GM12878 (cell line): ENCODE results near the gene ZBTB16. TPM values are rescaled to one million over a fixed set of nuclear protein-coding genes. Genes with fewer than 3 reads are reported as not detected.

Source experiments
- ATAC-seq: fragments of 200-7000 bp; cut with Tn5 transposase; 3 replicates; pipeline ENCODE4 v1.9.1; 2020; ENCODE audit warnings: mild to moderate bottlenecking, moderate library complexity
- BruUV-seq: library from RNA; stranded (reverse); fragments of 400-500 nt; replicated peaks from 2 replicates; lab custom pipeline; 2021; lab: Mats Ljungman, UMichigan
- CTCF ChIA-PET: fragments of 300-600 bp; sonication (Branson Sonifier 250); formaldehyde crosslinking; extraction: SDS; loops from one replicate; lab custom pipeline; 2021; ENCODE audit warnings: inconsistent platforms; lab: Yijun Ruan, JAX
- POLR2A ChIA-PET: fragments of 350-600 bp; formaldehyde crosslinking; extraction: SDS; loops from one replicate; lab custom pipeline; 2021; ENCODE audit warnings: inconsistent platforms; lab: Charles Lee
- RAD21 ChIA-PET: fragments of 300-600 bp; sonication (Branson Sonifier 250); formaldehyde crosslinking; loops from one replicate; lab custom pipeline; 2023; ENCODE audit warnings: antibody characterized with exemption; ENCODE audit not compliant: unreplicated experiment; lab: Charles Lee
- SMC1A ChIA-PET: fragments of 300-600 bp; sonication (Branson Sonifier 250); formaldehyde crosslinking; loops from one replicate; lab custom pipeline; 2023; ENCODE audit not compliant: unreplicated experiment, uncharacterized antibody; lab: Charles Lee
- DNase-seq: peaks from one replicate; pipeline ENCODE4 v3.0.0-alpha.2; 2011; ENCODE audit warnings: low read depth, low spot score
- FAIRE-seq: peaks from 3 replicates; lab custom pipeline; 2011; peaks lifted over from hg19 to GRCh38; lab: Jason Lieb, UNC
- H2AFZ ChIP-seq: 2 replicates; pipeline ENCODE4 v1.6.0; 2011; ENCODE audit warnings: low read depth, low read length, control low read depth; ENCODE audit not compliant: control insufficient read depth
- H3K27ac ChIP-seq: 2 replicates; pipeline ENCODE4 v1.5.1; 2011; ENCODE audit warnings: control low read depth; ENCODE audit not compliant: control insufficient read depth, insufficient read depth
- H3K27me3 ChIP-seq, 2 experiments: replicated peaks in 1 of 2; 2 replicates each; pipeline versions ENCODE4 v1.6.0 to v1.6.1; 2011; ENCODE audit warnings: low read length in 1 of 2; ENCODE audit not compliant: control insufficient read depth in 2 of 2, insufficient read depth in 2 of 2
- H3K36me3 ChIP-seq, 2 experiments: 2 replicates each; pipeline ENCODE4 v1.5.1; 2011; ENCODE audit warnings: low read length in 1 of 2; ENCODE audit not compliant: control insufficient read depth in 2 of 2, insufficient read depth in 2 of 2
- H3K4me1 ChIP-seq: 2 replicates; pipeline ENCODE4 v1.6.1; 2011; ENCODE audit warnings: mild to moderate bottlenecking, low read length, moderate library complexity, mixed read lengths; ENCODE audit not compliant: control insufficient read depth, insufficient read depth
- H3K4me2 ChIP-seq: 2 replicates; pipeline ENCODE4 v1.6.0; 2011; ENCODE audit warnings: control low read depth; ENCODE audit not compliant: control insufficient read depth, insufficient read depth
- H3K4me3 ChIP-seq: fragments of 200-600 bp; sonication (generic); 2 replicates; pipeline ENCODE4 v1.5.1; 2016
- H3K79me2 ChIP-seq: 2 replicates; pipeline ENCODE4 v1.6.0; 2011; ENCODE audit warnings: low read length; ENCODE audit not compliant: control insufficient read depth, insufficient read depth
- H3K9ac ChIP-seq: 2 replicates; pipeline ENCODE4 v1.8.0; 2011; ENCODE audit warnings: low read length, control low read depth, mixed read lengths; ENCODE audit not compliant: control insufficient read depth, insufficient read depth
- H3K9me3 ChIP-seq: replicated peaks from 3 replicates; pipeline ENCODE4 v1.5.1; 2011; ENCODE audit warnings: mild to moderate bottlenecking, low read length; ENCODE audit not compliant: control insufficient read depth, insufficient read depth
- H4K20me1 ChIP-seq: 2 replicates; pipeline ENCODE4 v1.6.0; 2011; ENCODE audit not compliant: control insufficient read depth, insufficient read depth
- ATF2 ChIP-seq: IDR thresholded peaks from 2 replicates; pipeline ENCODE4 v1.6.1; 2012; ENCODE audit warnings: low read length, inconsistent platforms
- BCL11A ChIP-seq: IDR thresholded peaks from 2 replicates; pipeline ENCODE4 v1.6.1; 2011; ENCODE audit warnings: low read depth, low read length
- CEBPZ ChIP-seq: fragments of 150-350 bp; IDR thresholded peaks from 2 replicates; pipeline ENCODE4 v1.6.1; 2016; ENCODE audit warnings: low read depth, low read length
- FOXM1 ChIP-seq: IDR thresholded peaks from 2 replicates; pipeline ENCODE4 v1.6.1; 2012; ENCODE audit warnings: low read depth, mild to moderate bottlenecking, inconsistent platforms, low read length, moderate library complexity
- HDGF ChIP-seq: fragments of 450-650 bp; IDR thresholded peaks from 2 replicates; pipeline ENCODE4 v1.6.1; 2016; ENCODE audit warnings: antibody characterized with exemption
- MYB ChIP-seq: fragments of 150-350 bp; IDR thresholded peaks from 2 replicates; pipeline ENCODE4 v1.6.1; 2014; ENCODE audit warnings: mild to moderate bottlenecking, low read depth, low read length, borderline replicate concordance
- NFXL1 ChIP-seq: fragments of 450-650 bp; IDR thresholded peaks from 2 replicates; pipeline ENCODE4 v1.6.1; 2017; ENCODE audit warnings: antibody characterized with exemption, mild to moderate bottlenecking, borderline replicate concordance
- NFYB ChIP-seq: IDR thresholded peaks from 2 replicates; pipeline ENCODE4 v1.6.1; 2011; ENCODE audit warnings: low read depth, mild to moderate bottlenecking, low read length, improper control_type of control experiment, moderate library complexity; ENCODE audit not compliant: insufficient read depth
- NRF1 ChIP-seq: conservative IDR thresholded peaks from 2 replicates; pipeline ENCODE4 v1.6.1; 2011; ENCODE audit warnings: mild to moderate bottlenecking, low read depth, low read length, improper control_type of control experiment
- SREBF1 ChIP-seq: IDR thresholded peaks from 2 replicates; pipeline ENCODE4 v1.6.1; 2012; ENCODE audit warnings: mild to moderate bottlenecking, low read length
- SREBF2 ChIP-seq: IDR thresholded peaks from 2 replicates; pipeline ENCODE4 v1.6.1; 2012; ENCODE audit warnings: mild to moderate bottlenecking, low read length
- ZBTB4 ChIP-seq: fragments of 450-650 bp; formaldehyde crosslinking; IDR thresholded peaks from 2 replicates; pipeline ENCODE4 v1.4.0; 2022; ENCODE audit warnings: mild to moderate bottlenecking, moderate library complexity
- ZNF274 ChIP-seq: IDR thresholded peaks from one replicate; pipeline ENCODE4 v1.8.0; 2011; ENCODE audit not compliant: insufficient read length, insufficient read depth
- ZNF687 ChIP-seq: fragments of 450-650 bp; IDR thresholded peaks from 2 replicates; pipeline ENCODE4 v1.6.1; 2017; ENCODE audit warnings: mild to moderate bottlenecking, moderate library complexity
- WGBS: methylation state at CpG from one replicate; pipeline ENCODE4 v1.1.6; 2016; ENCODE audit warnings: low lambda C conversion rate; ENCODE audit not compliant: insufficient replicate concordance, insufficient coverage; ENCODE audit errors: missing lambda C conversion rate; 5-methylcytosine and 5-hydroxymethylcytosine counted together
- in situ Hi-C: fragments of 300-500 bp; cut with MboI; formaldehyde crosslinking; loops from 9 replicates; pipeline ENCODE4 v1.14.3; 2018; ENCODE audit warnings: mixed read lengths
- intact Hi-C: fragments of 100-400 bp; cut with micrococcal nuclease; formaldehyde crosslinking; loops from one replicate; pipeline ENCODE4 v1.14.2; 2022; ENCODE audit not compliant: unreplicated experiment
- polyA plus RNA-seq, 11 experiments: library from polyadenylated mRNA; depleted of rRNA in 4 of 11; unstranded in 6 of 11; stranded (reverse) in 5 of 11; fragments of >200 nt; fragmentation: Nextera tagmentation in 4 of 11; fragmentation: Illumina TruSeq in 1 of 11; extraction: Ambion mirVana in 4 of 11; extraction: Trizol in 1 of 11; gene quantifications; 1 replicate in 1 of 11; 2 replicates in 10 of 11; pipeline versions ENCODE4 v1.2.1 to v1.2.3, GENCODE V29; 2011 to 2016; ENCODE audit warnings: inconsistent platforms in 2 of 11, missing spikeins in 2 of 11, low read depth in 1 of 11
- total RNA-seq, 4 experiments: library from RNA; depleted of rRNA in 3 of 4; stranded (reverse); fragments of >200 nt in 3 of 4; fragmentation: Illumina TruSeq in 1 of 4; extraction: Trizol in 1 of 4; gene quantifications; 2 replicates each; pipeline versions ENCODE4 v1.2.1 to v1.2.3, GENCODE V29; 2013 to 2021

ZBTB16 gene
- total and polyA plus RNA-seq, 10 of the 15 experiments (the other 5 are each of a cell fraction or from before 2014, with no cell fraction given): 0.38 TPM; not detected in 9

GRCh38 chr11:114058871-114059277, 637 bp upstream of the ZBTB16 start:
- in situ Hi-C loops: no loop called here
- no peak overlapping the region for H3K4me2 ChIP-seq
- no peak for DNase-seq
- H3K9me3 ChIP-seq: no peaks in the 10 kb centered on the region
- H3K9ac ChIP-seq: no peak overlapping the region
- 9% methylated on average over 25 of the region's 25 CpGs for WGBS
- no peak for FAIRE-seq
- H3K79me2 ChIP-seq: no peaks in the 10 kb centered on the region
- H3K36me3 ChIP-seq: no peaks in the 10 kb centered on the region
- H4K20me1 ChIP-seq: no peaks in the 10 kb centered on the region
- H3K27ac ChIP-seq: no peak overlapping the region
- CTCF ChIA-PET: no interaction called here
- RAD21 ChIA-PET: no interaction called here
- no TSS peak for BruUV-seq
- SMC1A ChIA-PET: no interaction called here
- H3K4me1 ChIP-seq: no peaks in the 10 kb centered on the region
- POLR2A ChIA-PET: no interaction called here
- H2AFZ ChIP-seq: no peak overlapping the region
- H3K27me3 ChIP-seq: peaks cover 12% of the 10 kb centered on the region in 2 experiments
- intact Hi-C loops: no loop called here
- no peak overlapping the region for H3K4me3 ChIP-seq
- no peak for ATAC-seq
- TF ChIP-seq SREBF2 (no peak), ATF2 (no peak), MYB (no peak), NRF1 (no peak), ZBTB4 (CRISPR knock-in tag) (no peak), ZNF274 (no peak), ZNF687 (no peak), SREBF1 (no peak), FOXM1 (no peak), BCL11A (no peak), HDGF (no peak), NFYB (no peak), NFXL1 (no peak), CEBPZ (no peak)
